CD8-positive, alpha-beta memory T cell (primary cell): ENCODE results near the gene TLCD4. TPM values are rescaled to one million over a fixed set of nuclear protein-coding genes. Genes with fewer than 3 reads are reported as not detected.
"Not testable (repeated sequence)": the region's sequence is repeated elsewhere in the genome, so short reads cannot be mapped to it uniquely, and the experiment has no call there.

Experiments
- CTCF ChIA-PET: fragments of 350-600 bp; sonication (Branson Sonifier 250); formaldehyde crosslinking; loops from one replicate; lab custom pipeline; 2021; ENCODE audit warnings: antibody characterized with exemption; lab: Charles Lee
- POLR2A ChIA-PET: fragments of 350-600 bp; sonication (Branson Sonifier 250); formaldehyde crosslinking; loops from one replicate; lab custom pipeline; 2021; ENCODE audit warnings: antibody characterized with exemption; lab: Charles Lee
- DNase-seq, 5 donors: peaks; one replicate each; pipeline versions ENCODE4 v3.0.0 to v3.0.0-alpha.2; 2020 to 2022; ENCODE audit warnings: mixed read lengths in 1 of 5
- H3K27ac ChIP-seq: one replicate; pipeline ENCODE4 v1.7.0; 2013; ENCODE audit warnings: low read depth, mild to moderate bottlenecking, low read length, moderate library complexity
- H3K27me3 ChIP-seq: 2 replicates; pipeline ENCODE4 v1.7.0; 2013; ENCODE audit warnings: low read length, mild to moderate bottlenecking; ENCODE audit not compliant: insufficient read depth, poor library complexity, severe bottlenecking
- H3K36me3 ChIP-seq: 2 replicates; pipeline ENCODE4 v1.7.0; 2013; ENCODE audit warnings: mild to moderate bottlenecking, low read length, moderate library complexity; ENCODE audit not compliant: insufficient read depth
- H3K4me1 ChIP-seq: 2 replicates; pipeline ENCODE4 v1.7.0; 2013; ENCODE audit warnings: mild to moderate bottlenecking, low read length, moderate library complexity; ENCODE audit not compliant: insufficient read depth
- H3K4me3 ChIP-seq: 2 replicates; pipeline ENCODE4 v1.7.0; 2013; ENCODE audit warnings: mild to moderate bottlenecking, low read length
- H3K9me3 ChIP-seq: 2 replicates; pipeline ENCODE4 v1.7.0; 2013; ENCODE audit warnings: mild to moderate bottlenecking, low read length
- H3K27ac Mint-ChIP-seq, 8 donors: one replicate each; pipeline ENCODE4 v1.8.0; 2020 to 2021; ENCODE audit warnings: mixed read lengths in 8 of 8, mild to moderate bottlenecking in 6 of 8, inconsistent platforms in 3 of 8, moderate library complexity in 3 of 8
- H3K27me3 Mint-ChIP-seq, 2 donors: one replicate each; pipeline ENCODE4 v1.8.0; 2020 to 2021; ENCODE audit warnings: mixed read lengths in 2 of 2, mild to moderate bottlenecking in 1 of 2, moderate library complexity in 1 of 2
- H3K36me3 Mint-ChIP-seq, 3 donors: one replicate each; pipeline ENCODE4 v1.8.0; 2020 to 2021; ENCODE audit warnings: mixed read lengths in 3 of 3, inconsistent platforms in 1 of 3, mild to moderate bottlenecking in 1 of 3
- H3K4me1 Mint-ChIP-seq, 3 donors: one replicate each; pipeline ENCODE4 v1.8.0; 2020 to 2021; ENCODE audit warnings: mixed read lengths in 3 of 3, inconsistent platforms in 1 of 3, mild to moderate bottlenecking in 1 of 3
- H3K4me3 Mint-ChIP-seq, 7 donors: one replicate each; pipeline ENCODE4 v1.8.0; 2020 to 2021; ENCODE audit warnings: mixed read lengths in 7 of 7, mild to moderate bottlenecking in 6 of 7, moderate library complexity in 4 of 7, inconsistent platforms in 2 of 7
- H3K9me3 Mint-ChIP-seq, 5 donors: one replicate each; pipeline ENCODE4 v1.8.0; 2020 to 2022; ENCODE audit warnings: mixed read lengths in 5 of 5, mild to moderate bottlenecking in 3 of 5, moderate library complexity in 2 of 5, inconsistent platforms in 1 of 5
- polyA plus RNA-seq: library from polyadenylated mRNA; unstranded; fragments of 300-500 nt; fragmentation: Illumina TruSeq; gene quantifications from one replicate; pipeline ENCODE4 v1.2.3, GENCODE V29; 2021
- total RNA-seq, 2 experiments: library from RNA; stranded (reverse); gene quantifications; one replicate each; pipeline ENCODE4 v1.2.3, GENCODE V29; 2021

The TLCD4 gene
- total and polyA plus RNA-seq, 3 experiments from 2014 or later = 0.04 to 0.09 TPM; not detected in 1

DNA sequence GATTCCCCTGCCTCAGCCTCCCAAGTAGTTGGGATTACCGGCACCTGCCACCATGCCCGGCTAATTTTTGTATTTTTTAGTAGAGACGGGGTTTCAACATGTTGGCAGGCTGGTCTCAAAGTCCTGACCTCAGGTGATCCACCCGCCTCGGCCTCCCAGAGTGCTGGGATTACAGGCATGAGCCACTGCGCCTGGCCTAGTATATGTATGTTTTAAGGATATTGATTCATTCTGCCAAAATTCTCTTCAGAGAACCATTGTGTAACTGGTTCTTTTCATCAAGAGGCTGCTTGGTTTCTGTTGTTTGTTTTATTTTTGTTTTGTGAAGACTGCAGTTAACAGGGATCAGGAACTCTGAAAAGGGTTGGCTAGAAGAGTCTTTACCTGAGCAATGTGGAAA, 48.4 kb downstream of the TLCD4 start:
- H3K4me1 ChIP-seq, DNase-seq, H3K36me3 ChIP-seq, H3K27ac ChIP-seq, H3K27me3 ChIP-seq, H3K4me3 Mint-ChIP-seq, CTCF ChIA-PET, POLR2A ChIA-PET, H3K4me1 Mint-ChIP-seq, H3K27ac Mint-ChIP-seq, H3K9me3 ChIP-seq, H3K4me3 ChIP-seq, H3K36me3 Mint-ChIP-seq: not testable (repeated sequence)
- peaks cover 5 to 13% (median 8%) of the 10 kb centered on the region in 5 donors for H3K9me3 Mint-ChIP-seq
- peaks cover 12 to 34% of the 10 kb centered on the region in 2 donors for H3K27me3 Mint-ChIP-seq

Other genes with a start within 250 kb of the TLCD4 start
- gene CNN3, start 190.2 kb upstream of the TLCD4 start, total RNA-seq = 1 to 10 TPM; 1.6 to 2.3 TPM
- gene CNN3, start 190.2 kb upstream of the TLCD4 start, polyA plus RNA-seq = 2.8 TPM
- 1 to 10 TPM; 4.4 to 4.6 TPM for gene ALG14, start 44.4 kb upstream of the TLCD4 start, total RNA-seq
- 6.8 TPM for gene ALG14, start 44.4 kb upstream of the TLCD4 start, polyA plus RNA-seq
- gene RWDD3, start 116.9 kb downstream of the TLCD4 start, total RNA-seq = 10 to 100 TPM; 11.2 to 13.0 TPM
- 38.3 TPM for gene RWDD3, start 116.9 kb downstream of the TLCD4 start, polyA plus RNA-seq